Posterior vena cava (tissue), 2 donors: Measurements from ENCODE around the gene EXOC3. TPM values are rescaled to one million over a fixed set of nuclear protein-coding genes. Genes with fewer than 3 reads are reported as not detected.

Source experiments
- DNase-seq: peaks from one replicate; pipeline ENCODE4 v3.0.0-alpha.2; 2020; ENCODE audit warnings: low spot score
- intact Hi-C, 2 donors: fragments of 100-400 bp; cut with DNase I; formaldehyde crosslinking; loops; one replicate each; pipeline versions ENCODE4 v1.14.1 to v1.14.2; 2022 to 2023
- total RNA-seq, 2 donors: library from RNA; stranded (reverse); fragmentation: NEBNext Ultra II Directional; extraction: Animal tissue kit (Norgen Biotek cat#: 25700); gene quantifications; one replicate each; pipeline ENCODE4 v1.2.1, GENCODE V29; 2021
- donor health status: DM: yes; HTN: yes; CAD: no.
- donor health status: DM: yes; HTN: yes; CAD: no.

Gene EXOC3
- total RNA-seq, 2 donors from 2014 or later, result 52.6 to 54.2 TPM

DNA sequence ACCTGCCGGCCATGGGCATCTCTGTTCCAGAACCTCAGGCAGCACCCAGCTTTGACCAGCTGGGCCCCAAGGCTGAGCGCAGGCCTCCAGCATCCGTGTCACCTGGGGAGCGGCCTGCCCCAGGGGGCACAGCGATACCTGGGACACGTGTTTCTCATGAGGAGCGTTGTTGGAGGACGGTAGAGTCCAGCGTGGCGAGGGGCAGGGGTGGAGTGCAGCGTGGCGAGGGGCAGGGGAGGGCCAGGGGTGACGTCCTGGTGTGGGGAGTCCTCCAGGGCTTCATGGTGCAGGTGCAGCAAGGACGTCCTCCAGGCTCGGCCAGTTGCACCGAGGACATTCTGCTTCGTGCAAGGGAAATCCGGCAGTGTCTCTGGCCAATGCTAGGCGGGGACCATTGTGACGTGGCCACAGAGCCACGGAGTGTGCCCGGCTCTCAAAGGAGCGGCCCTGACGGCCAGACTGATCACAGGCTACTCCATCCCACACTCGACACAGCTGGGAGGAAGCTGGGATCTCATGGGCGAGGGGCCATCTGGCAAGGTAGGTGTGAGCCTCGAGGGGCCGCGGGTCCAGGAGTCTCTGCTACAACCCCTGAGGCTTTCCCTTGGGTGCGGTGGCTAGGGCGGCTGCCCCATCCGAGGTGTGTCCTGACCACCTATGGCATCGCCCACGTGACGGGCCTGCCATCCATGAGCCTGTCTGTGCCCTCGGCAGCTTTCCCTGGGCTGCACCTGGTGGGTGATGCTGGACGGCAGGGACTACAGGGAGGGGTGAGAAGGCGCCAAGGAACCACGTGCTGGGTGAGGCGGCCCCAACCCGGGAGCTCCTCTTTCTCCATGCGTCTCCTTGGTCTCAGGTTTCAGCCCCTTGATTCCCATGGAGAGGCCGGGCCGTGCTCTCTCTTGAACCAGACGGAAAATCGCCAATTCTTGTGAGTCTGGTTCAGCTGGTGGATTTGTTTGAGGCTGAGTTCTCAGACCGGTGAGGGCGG, 47.4 kb downstream of the EXOC3 start:
- intact Hi-C loops, result no loop called here
- DNase-seq, result no peak

DNA sequence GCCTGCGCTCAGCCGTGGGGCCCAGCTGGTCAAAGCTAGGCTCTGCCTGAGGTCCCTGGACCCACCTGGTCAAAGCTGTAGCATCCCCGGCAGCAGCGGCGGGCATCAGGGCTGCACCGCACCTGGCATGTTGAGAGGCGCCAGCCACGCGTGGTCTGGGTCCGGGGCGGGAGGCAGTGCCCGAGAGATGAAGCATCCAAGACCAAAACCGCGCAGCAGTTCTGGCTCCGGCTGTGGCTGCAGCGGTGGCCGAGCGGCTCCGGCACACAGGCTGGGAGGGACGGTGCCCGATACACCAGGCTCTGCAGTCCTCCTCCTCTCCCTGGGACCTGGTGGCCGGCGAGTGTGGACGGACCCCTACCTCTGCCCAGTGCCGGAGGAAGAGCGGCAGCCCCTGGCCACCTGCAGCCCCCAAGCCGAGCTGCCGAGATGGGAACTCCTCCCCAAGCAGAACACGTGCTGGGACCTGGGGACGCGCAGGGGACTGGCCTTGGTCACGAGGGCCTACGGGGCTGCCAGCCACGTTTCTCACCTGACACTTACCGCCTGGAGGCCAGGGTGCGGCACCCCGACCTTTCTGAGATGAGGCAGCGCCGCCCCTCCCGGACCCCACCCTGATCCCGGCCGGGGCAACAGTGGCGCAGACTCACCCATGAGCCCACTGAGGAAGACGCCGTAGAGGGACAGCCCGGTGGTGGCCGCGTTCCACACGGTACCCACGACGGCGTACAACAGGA, 48.3 kb downstream of the EXOC3 start:
- no peak for DNase-seq
- intact Hi-C loops, result no loop called here

DNA sequence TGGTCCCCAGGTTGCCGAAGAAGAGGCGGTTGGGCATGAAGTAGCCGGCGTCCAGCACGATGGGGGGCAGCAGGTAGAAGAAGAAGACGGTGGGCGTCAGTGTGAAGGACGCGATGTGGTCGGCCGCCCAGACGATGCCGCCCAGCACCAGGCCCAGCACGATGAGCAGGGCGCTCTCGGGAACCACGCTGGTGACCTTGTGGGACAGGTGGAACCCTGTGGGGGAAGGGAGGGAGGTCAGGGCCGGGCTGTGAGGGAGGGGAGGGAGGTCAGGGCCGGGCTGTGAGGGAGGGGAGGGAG, 48.8 kb downstream of the EXOC3 start:
- DNase-seq, result no peak
- intact Hi-C loops, result no loop called here

DNA sequence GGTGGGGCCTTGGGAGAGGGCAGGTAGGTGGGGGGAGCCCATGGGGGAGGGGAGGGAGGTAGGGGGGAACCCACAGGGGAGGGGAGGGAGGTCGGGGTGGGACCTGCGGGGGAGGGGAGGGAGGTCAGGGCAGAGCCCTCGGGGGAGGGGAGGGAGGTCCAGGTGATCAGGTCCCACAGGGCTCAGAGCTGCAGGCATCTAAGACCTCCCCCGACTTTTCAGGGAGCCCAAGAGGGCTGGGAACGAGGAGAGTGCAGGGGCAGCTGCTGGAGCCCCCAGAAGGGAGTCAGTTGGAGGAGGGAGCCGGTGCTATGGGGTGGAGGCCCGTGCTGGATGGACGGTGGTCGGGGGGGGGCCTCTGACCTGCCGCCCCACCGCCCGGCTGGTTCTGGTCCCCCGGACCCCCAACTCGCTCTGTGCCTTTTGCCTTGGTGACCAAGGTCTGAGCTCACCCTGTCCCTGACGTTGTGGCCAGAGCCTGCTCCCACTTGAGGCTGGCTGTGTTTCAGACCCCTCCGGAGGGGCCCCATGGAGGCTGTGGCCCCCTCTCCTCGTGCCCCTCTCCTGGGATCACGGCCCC, 49.4 kb downstream of the EXOC3 start:
- intact Hi-C loops, result no loop called here
- DNase-seq, result no peak

DNA sequence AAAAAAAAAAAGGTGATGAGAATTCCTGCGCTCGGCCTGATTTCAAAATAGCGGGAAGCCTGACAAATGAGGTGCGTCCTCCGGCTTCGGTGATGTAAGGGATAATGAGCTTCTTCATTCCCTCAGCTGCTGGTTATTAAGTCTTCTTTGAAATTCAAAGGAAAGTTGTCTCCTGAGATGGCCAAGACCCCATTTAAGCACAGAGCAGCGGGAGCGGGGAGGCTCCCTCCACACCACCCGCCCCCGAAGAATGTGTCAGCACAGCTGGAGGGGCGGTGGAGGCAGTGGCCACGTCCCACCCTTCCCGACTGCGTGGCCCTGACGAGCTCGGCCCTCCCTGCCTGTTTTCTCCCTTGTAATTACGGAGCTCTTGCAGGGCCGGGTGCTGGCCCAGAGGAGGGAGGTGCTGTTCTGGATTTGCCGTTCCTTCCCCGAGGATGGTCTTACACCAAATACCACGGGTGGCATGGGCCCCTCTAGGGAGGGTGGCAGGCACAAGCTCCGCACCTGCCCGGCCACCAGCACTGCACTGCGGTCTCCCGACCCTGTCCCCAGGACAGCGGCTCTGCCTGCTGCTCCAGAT, 50.2 kb downstream of the EXOC3 start:
- intact Hi-C loops, result no loop called here
- DNase-seq, result no peak

DNA sequence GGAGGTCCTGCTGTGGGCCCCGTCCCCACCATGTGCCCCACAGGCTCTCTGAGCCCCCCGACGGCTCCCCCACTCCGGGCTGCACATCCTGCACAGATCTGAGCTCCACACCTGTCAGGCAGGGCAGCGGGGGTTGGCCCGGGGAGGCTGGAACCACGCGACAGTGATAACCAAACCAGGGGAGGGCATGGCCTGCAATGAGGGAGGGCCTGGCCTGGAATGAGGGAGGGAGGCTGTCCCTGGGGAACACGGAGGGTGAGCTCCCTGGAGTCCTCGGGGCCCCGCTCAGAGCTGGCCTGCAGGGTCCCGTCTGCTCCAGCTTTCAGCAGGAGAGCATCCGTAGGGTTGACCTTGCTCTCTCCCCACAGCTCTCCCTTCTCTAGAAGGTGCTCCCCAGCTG, 50.8 kb downstream of the EXOC3 start:
- DNase-seq, result no peak
- intact Hi-C loops, result no loop called here

DNA sequence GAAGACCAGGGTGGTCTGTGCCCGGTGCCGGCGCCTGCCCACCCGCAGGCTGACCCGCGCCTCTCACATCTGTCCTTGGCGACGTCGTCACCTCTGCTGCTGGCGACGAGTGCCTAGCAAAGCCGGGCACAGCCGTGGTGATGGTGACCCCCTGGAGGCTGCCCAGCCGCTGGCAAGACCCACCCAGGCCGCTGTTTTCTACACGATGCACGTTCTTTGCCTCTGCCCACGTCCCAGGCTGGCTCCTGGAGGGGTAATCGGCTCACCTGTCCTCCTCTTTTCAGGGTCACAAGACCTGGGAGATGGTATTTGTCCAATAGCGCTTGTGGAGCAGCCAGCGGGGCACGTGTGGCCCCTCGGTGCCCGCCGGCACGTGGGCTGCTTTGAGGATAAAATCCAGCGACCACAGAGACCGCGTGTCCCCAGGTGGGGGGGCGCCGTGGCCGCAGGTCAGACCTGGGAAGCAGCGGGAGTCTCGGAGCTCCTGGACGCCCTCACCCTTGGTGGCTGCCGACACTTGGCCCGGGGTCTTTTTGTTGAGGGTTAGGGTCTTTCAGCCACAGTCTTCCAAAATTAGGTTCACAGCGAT, 51.8 kb downstream of the EXOC3 start:
- intact Hi-C loops, result no loop called here

DNA sequence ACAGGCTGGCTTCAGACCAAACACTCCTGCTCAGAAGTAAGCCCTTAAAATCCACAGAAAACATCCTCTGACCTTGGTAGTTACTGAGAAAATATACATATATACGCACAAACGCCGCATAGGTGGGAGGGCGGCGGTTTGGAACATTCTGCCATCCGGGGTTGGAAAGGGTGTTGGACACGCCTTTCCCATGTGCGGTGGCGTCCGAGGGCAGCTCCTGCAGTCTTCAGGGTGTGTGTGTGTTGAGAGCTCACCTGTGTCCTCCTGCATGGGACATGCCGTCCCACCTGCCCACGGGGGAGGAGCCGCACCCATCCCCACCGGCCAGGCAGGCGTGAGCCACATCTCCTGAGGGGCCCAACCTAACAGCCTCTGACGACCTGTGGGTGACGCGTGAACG, 53.1 kb downstream of the EXOC3 start:
- DNase-seq, result no peak
- intact Hi-C loops, result no loop called here

More for the DNA sequence above, 51.8 kb downstream of the EXOC3 start:
- no peak for DNase-seq

DNA sequence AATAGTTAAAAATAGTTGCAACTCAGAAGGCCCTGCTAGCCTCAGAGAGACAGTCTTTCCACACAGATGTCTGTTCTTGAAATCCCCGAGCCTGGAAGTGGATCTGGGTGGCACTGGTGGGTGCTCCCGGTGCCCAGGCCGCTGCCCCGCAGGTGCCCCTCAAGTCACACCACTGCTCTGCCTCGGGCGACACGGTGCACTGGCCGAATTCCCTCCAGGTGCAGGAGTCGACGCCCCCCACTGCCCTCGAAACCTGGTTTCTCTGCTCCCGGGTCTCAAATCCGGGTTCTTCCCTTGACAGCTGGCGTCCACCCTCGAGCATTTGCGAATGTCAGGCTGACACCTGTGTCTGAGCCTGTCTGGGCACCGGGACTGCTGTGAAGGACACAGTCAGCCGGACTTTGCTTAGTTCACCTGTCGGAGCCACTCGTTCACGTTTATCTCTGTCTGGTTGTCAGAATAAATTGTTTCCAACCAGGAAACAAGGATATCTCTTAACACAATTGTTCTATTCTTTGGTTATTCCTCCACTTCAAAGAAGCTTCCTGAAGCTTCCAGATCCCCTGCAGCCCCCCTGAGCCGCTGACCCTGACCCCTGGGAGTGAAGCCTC, 54.2 kb downstream of the EXOC3 start:
- no peak for DNase-seq
- intact Hi-C loops, result no loop called here

DNA sequence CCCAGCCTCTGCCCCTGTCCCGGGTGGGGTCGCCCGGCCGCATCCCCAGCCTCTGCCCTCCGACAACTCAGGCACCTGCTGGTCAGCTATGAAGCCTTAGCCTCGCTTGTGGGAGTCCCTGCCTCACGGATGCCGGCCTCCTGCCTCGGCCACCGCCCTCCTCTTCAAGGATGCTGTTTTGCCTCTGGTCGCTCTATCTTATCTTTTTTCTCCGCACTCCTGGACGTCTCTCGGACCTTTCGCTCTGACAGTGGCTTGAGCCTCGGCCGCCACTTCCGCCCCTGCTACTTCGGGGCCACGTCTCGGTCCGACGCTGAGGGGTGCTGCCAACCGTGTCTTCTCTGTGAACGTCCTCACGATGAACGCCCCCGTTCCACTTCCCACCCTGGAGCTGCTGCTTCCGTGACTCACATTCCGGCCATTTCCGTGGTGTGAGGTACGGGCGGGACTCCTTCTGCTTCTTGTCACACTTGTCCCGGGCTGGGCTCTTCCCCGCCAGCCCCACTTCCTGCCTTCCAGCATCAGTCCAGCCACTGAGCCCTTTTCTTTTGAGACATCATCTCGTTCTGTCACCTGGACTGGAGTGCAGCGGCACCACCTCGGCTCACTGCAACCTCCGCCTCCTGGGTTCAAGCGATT, 55.0 kb downstream of the EXOC3 start:
- no peak for DNase-seq

DNA sequence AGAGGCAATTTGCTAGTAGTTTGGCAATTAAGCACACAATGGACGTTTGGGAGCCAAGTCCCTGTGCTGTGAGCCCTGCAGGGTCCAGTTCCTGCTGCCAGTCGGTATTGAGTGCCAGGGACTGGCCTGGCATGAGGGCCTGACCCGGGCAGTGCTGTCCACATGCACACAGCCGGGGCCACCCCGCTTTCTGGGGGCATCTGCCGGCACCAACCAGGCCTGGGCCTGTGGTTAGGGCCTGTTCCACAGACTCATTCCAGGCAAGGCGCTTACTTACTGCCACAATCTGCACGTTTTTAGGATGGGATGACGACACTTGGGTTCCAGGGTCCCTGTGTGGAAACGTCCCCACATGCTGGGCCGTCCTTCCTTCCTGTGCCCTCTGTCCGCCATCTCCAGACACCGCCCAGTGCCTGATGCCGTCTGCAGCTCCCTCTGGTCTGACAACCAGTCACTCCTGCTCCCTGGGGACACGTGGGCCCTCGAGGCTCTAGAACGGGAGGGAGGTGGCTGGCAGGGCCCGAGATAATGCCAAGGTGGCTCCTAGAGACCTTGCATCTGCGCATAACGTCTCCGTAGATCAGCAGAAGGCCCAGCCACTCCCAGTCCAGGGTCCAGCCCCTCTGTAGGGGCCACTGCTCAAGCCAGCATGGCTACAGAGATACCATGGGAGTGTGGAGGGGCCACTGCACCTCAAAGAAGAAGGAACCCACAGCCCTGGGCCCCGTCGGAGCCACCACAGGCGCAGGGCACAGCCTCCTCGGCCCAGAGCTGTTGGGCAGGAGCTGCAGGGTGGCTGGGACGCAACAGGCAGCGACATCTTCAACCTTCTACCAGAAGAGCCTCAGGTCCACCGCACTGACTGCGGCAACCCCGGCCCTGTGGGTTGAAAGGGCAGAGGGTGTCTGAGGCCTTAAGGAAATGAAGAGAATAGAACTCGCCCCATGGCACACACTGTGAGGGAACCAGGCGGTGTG, 56.5 kb downstream of the EXOC3 start:
- DNase-seq, result no peak
- intact Hi-C loops, result no loop called here

More for the DNA sequence above, 55.0 kb downstream of the EXOC3 start:
- intact Hi-C loops, result no loop called here

DNA sequence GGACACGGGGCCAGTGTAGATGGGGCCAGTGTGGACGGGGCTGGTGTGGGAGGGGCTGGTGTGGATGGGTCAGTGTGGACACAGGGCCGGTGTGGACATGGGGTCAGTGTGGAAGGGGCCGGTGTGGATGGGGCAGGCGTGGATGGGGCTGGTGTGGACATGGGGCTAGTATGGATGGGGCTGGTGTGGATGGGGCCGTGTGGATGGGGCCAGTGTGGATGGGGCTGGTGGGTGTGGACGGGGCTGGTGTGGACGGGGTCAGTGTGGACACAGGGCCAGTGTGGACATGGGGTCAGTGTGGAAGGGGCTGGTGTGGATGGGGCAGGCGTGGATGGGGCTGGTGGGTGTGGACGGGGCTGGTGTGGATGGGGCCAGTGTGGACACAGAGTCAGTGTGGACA, 57.5 kb downstream of the EXOC3 start:
- intact Hi-C loops, result no loop called here
- no peak for DNase-seq

DNA sequence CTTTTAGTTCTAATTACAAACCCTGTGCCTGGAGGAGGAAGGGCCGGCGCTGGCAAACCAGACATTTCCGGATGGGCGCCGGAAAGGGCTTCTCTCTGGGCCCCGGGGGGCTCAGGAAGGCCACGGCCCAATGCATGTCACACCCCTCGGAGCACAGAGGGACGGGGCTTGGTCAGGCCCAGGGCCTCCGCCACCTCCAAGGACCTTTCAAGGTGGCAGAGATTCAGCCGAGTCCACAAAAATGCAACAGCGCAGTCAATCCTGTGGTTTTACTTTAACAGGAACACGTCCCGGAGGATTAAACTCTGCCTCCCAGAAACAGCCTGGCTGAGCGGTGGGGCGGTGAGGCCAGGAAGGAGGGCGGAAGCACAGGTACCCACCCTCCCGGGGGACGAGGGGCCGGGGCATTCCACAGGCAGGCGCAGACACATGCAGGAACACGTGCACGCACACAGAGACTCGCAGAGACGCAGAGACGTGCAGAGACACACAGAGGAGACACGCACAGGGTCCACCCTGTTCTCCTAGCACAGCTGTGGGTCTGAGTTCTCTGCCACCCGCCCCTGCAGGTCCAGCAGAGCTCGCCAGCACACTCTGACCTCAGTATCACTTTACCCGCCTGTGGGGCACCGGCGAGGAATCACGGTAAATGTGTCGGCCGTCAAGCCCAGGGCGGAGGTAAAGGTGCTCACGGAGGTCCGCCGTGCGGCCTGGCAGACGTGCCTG, 58.3 kb downstream of the EXOC3 start:
- intact Hi-C loops, result no loop called here
- DNase-seq, result no peak

DNA sequence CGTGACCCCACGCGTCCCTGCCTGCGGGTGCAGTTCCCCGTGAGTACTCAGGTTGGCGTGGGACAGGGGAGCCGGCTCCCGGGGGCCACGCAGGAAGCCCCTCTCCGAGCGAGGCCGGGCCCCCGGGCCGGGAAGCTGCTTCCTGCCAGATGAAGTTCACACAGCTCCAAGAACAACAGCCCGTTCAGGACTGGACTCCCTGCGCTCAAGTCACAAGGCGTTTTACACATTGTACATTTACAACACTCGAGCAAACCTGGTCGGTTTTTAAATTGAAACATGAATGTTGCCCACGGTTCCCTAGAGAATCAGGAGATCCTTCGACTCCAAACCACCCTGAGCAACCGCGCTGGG, 58.8 kb downstream of the EXOC3 start:
- intact Hi-C loops, result no loop called here
- no peak for DNase-seq

DNA sequence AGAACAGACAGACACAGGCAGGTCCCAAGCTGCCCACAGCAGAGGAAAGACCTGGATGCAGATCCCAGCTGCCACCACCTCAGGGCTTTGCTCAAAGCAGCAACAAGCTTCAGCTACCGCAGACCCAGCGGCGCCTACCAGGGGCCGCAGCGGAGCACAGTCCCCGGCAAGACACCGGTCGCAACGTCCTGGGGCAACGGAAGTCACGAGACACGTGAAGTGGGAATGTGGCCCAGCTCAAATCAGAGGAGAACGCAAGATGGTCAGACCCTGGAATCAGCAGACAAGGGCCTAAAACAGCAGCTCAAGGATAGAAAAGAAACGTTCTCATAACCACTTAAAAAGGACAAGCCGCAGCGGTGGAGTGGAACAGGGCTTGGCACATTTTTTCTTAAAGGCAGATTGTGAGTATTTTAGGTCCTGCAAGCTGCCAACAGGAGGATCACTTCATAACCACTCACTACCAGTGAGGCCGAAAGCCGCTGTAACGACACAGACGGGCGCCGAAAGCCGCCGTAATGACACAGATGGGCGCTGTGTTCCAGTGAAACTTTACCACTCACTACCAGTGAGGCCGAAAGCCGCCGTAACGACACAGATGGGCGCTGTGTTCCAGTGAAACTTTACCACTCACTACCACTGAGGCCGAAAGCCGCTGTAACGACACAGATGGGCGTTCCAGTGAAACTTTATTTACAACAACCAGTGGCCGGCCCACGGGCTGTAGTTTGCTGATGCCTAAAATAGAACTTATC, 59.5 kb downstream of the EXOC3 start:
- intact Hi-C loops, result no loop called here
- no peak for DNase-seq
